IMR-90 (cell line): ENCODE data around the gene DDX39A. TPM values are rescaled to one million over a fixed set of nuclear protein-coding genes. Genes with fewer than 3 reads are reported as not detected.

Experiments used
- ATAC-seq: fragments of 200-7000 bp; cut with Tn5 transposase; 2 replicates; pipeline ENCODE4 v1.9.1; 2020; ENCODE audit warnings: low read depth, mild to moderate bottlenecking, moderate library complexity
- BruUV-seq: library from RNA; stranded (reverse); fragments of 400-500 nt; replicated peaks from 2 replicates; lab custom pipeline; 2021; lab: Mats Ljungman, UMichigan
- CTCF ChIA-PET: fragments of 300-600 bp; formaldehyde crosslinking; extraction: SDS; loops from one replicate; lab custom pipeline; 2021; ENCODE audit warnings: antibody characterized with exemption; lab: Yijun Ruan, JAX
- POLR2A ChIA-PET: fragments of 300-600 bp; sonication (Branson Sonifier 250); formaldehyde crosslinking; loops from one replicate; lab custom pipeline; 2022; ENCODE audit warnings: antibody characterized with exemption; ENCODE audit not compliant: unreplicated experiment; lab: Charles Lee
- DNase-seq: peaks from one replicate; pipeline ENCODE4 v3.0.0; 2013
- H2AFZ ChIP-seq: replicated peaks from 2 replicates; pipeline ENCODE3; 2013; ENCODE audit warnings: low read length, mild to moderate bottlenecking; ENCODE audit not compliant: poor library complexity
- H2AK5ac ChIP-seq: 2 replicates; pipeline ENCODE4 v1.6.1; 2013; ENCODE audit warnings: low read depth, low read length, inconsistent platforms
- H2AK9ac ChIP-seq: replicated peaks from 2 replicates; pipeline ENCODE3; 2013; ENCODE audit warnings: mild to moderate bottlenecking, low read depth, low read length, moderate library complexity; ENCODE audit not compliant: poor library complexity
- H2BK120ac ChIP-seq: 2 replicates; pipeline ENCODE4 v1.6.1; 2013; ENCODE audit warnings: low read depth, low read length, inconsistent platforms
- H2BK15ac ChIP-seq: 3 replicates; pipeline ENCODE4 v1.6.1; 2013; ENCODE audit warnings: low read depth, low read length, inconsistent platforms
- H2BK20ac ChIP-seq: 2 replicates; pipeline ENCODE4 v1.6.1; 2013; ENCODE audit warnings: low read depth, mild to moderate bottlenecking, inconsistent platforms, low read length, moderate library complexity
- H2BK5ac ChIP-seq: 2 replicates; pipeline ENCODE4 v1.6.1; 2013; ENCODE audit warnings: mild to moderate bottlenecking, low read depth, low read length, inconsistent platforms; ENCODE audit not compliant: poor library complexity, severe bottlenecking
- H3K14ac ChIP-seq: replicated peaks from 2 replicates; pipeline ENCODE4 v1.6.1; 2013; ENCODE audit warnings: low read depth, low read length, inconsistent platforms
- H3K18ac ChIP-seq: 2 replicates; pipeline ENCODE4 v1.6.1; 2013; ENCODE audit warnings: low read depth, low read length, control low read depth
- H3K23ac ChIP-seq: 2 replicates; pipeline ENCODE4 v1.6.1; 2013; ENCODE audit warnings: low read depth, low read length, inconsistent platforms
- H3K27ac ChIP-seq: 2 replicates; pipeline ENCODE4 v1.5.1; 2013; ENCODE audit warnings: mild to moderate bottlenecking, control low read depth, low read length; ENCODE audit not compliant: insufficient read depth
- H3K27me3 ChIP-seq: 2 replicates; pipeline ENCODE4 v1.6.1; 2013; ENCODE audit warnings: low read length; ENCODE audit not compliant: control insufficient read depth, insufficient read depth
- H3K36me3 ChIP-seq: 2 replicates; pipeline ENCODE4 v1.6.1; 2013; ENCODE audit warnings: low read length, mixed read lengths; ENCODE audit not compliant: control insufficient read depth, insufficient read depth
- H3K4ac ChIP-seq: 2 replicates; pipeline ENCODE4 v1.6.1; 2013; ENCODE audit warnings: low read depth, low read length, inconsistent platforms
- H3K4me1 ChIP-seq: 2 replicates; pipeline ENCODE4 v1.6.1; 2013; ENCODE audit warnings: low read length, mixed read lengths; ENCODE audit not compliant: control insufficient read depth, insufficient read depth
- H3K4me2 ChIP-seq: 2 replicates; pipeline ENCODE4 v1.6.1; 2013; ENCODE audit warnings: low read depth, mild to moderate bottlenecking, control low read depth, low read length, moderate library complexity
- H3K4me3 ChIP-seq: 2 replicates; pipeline ENCODE4 v1.5.1; 2013; ENCODE audit warnings: low read depth, mild to moderate bottlenecking, control low read depth, low read length, moderate library complexity; ENCODE audit not compliant: insufficient read depth
- H3K56ac ChIP-seq: 2 replicates; pipeline ENCODE4 v1.6.1; 2013; ENCODE audit warnings: low read length, inconsistent platforms; ENCODE audit not compliant: insufficient read depth; ENCODE audit errors: extremely low read depth
- H3K79me1 ChIP-seq, 2 experiments: 2 replicates each; pipeline ENCODE4 v1.6.1; 2013; ENCODE audit warnings: low read length in 2 of 2, inconsistent platforms in 1 of 2, low read depth in 1 of 2
- H3K9ac ChIP-seq: 2 replicates; pipeline ENCODE4 v1.6.1; 2013; ENCODE audit warnings: low read depth, low read length, control low read depth
- H3K9me1 ChIP-seq: 2 replicates; pipeline ENCODE4 v1.6.1; 2013; ENCODE audit warnings: low read length, inconsistent platforms; ENCODE audit not compliant: insufficient read depth
- H3K9me3 ChIP-seq: 2 replicates; pipeline ENCODE4 v1.6.1; 2013; ENCODE audit warnings: low read length; ENCODE audit not compliant: control insufficient read depth, insufficient read depth
- H4K20me1 ChIP-seq: 2 replicates; pipeline ENCODE4 v1.6.1; 2013; ENCODE audit warnings: low read length, inconsistent platforms; ENCODE audit not compliant: insufficient read depth
- H4K5ac ChIP-seq: 2 replicates; pipeline ENCODE4 v1.6.1; 2013; ENCODE audit warnings: mild to moderate bottlenecking, low read depth, low read length, control low read depth
- H4K8ac ChIP-seq, 2 experiments: 2 replicates each; pipeline ENCODE4 v1.6.1; 2013; ENCODE audit warnings: low read depth in 2 of 2, low read length in 2 of 2, control low read depth in 1 of 2, inconsistent platforms in 1 of 2
- H4K91ac ChIP-seq: 2 replicates; pipeline ENCODE4 v1.6.1; 2013; ENCODE audit warnings: low read depth, low read length, inconsistent platforms; ENCODE audit not compliant: insufficient read depth
- BHLHE40 ChIP-seq: fragments of 150-350 bp; IDR thresholded peaks from 2 replicates; pipeline ENCODE4 v1.6.1; 2016; ENCODE audit warnings: mild to moderate bottlenecking, low read depth, low read length
- CEBPB ChIP-seq: IDR thresholded peaks from 2 replicates; pipeline ENCODE4 v1.6.1; 2012; ENCODE audit warnings: low read depth, low read length, improper control_type of control experiment
- CHD1 ChIP-seq: IDR thresholded peaks from 2 replicates; pipeline ENCODE4 v1.6.1; 2012; ENCODE audit warnings: low read depth, low read length, improper control_type of control experiment
- FOS ChIP-seq: fragments of 150-350 bp; IDR thresholded peaks from 2 replicates; pipeline ENCODE4 v1.6.1; 2016; ENCODE audit warnings: low read depth, low read length
- MAZ ChIP-seq: IDR thresholded peaks from 2 replicates; pipeline ENCODE4 v1.6.1; 2012; ENCODE audit warnings: low read depth, mild to moderate bottlenecking, low read length, improper control_type of control experiment, moderate library complexity, borderline replicate concordance
- MXI1 ChIP-seq: IDR thresholded peaks from 2 replicates; pipeline ENCODE4 v1.6.1; 2012; ENCODE audit warnings: low read depth, mild to moderate bottlenecking, low read length, moderate library complexity, borderline replicate concordance
- NFE2L2 ChIP-seq: fragments of 150-350 bp; IDR thresholded peaks from 2 replicates; pipeline ENCODE4 v1.6.1; 2016; ENCODE audit warnings: low read depth, mild to moderate bottlenecking, low read length
- SMC3 ChIP-seq: fragments of 150-350 bp; IDR thresholded peaks from 2 replicates; pipeline ENCODE4 v1.6.1; 2016; ENCODE audit warnings: low read depth, mild to moderate bottlenecking, antibody characterized with exemption, low read length, moderate library complexity
- WGBS, 2 experiments: methylation state at CpG; one replicate each; pipeline versions ENCODE4 v1.1.5 to v1.1.7; 2013; ENCODE audit warnings: missing lambda C conversion rate in 2 of 2; ENCODE audit not compliant: insufficient read length in 1 of 2; ENCODE audit errors: extremely low coverage in 2 of 2; 5-methylcytosine and 5-hydroxymethylcytosine counted together
- dilution Hi-C: fragments of 300-500 bp; cut with HindIII; formaldehyde crosslinking; loops from one replicate; pipeline ENCODE4 v1.14.3; 2018; ENCODE audit warnings: low sequenced_read_pairs; ENCODE audit not compliant: unreplicated experiment
- in situ Hi-C: fragments of 300-500 bp; cut with MboI; formaldehyde crosslinking; loops from 3 replicates; pipeline ENCODE4 v1.14.3; 2019; ENCODE audit warnings: low sequenced_read_pairs, inconsistent platforms, mixed read lengths
- intact Hi-C: fragments of 100-400 bp; cut with micrococcal nuclease; formaldehyde crosslinking; loops from 2 replicates; pipeline ENCODE4 v1.10.0; 2022
- polyA plus RNA-seq, 3 experiments: library from polyadenylated mRNA; depleted of rRNA; stranded (reverse); fragments of >200 nt; gene quantifications; 2 replicates each; pipeline ENCODE4 v1.2.3, GENCODE V29; 2012; ENCODE audit warnings: low replicate concordance in 1 of 3
- total RNA-seq: library from RNA; depleted of rRNA; stranded (reverse); fragments of >200 nt; gene quantifications from 2 replicates; pipeline ENCODE4 v1.2.3, GENCODE V29; 2012
- TF ChIP-seq, protein P1 (sequence below): fragments of 150-350 bp; IDR thresholded peaks from 2 replicates; pipeline ENCODE4 v1.6.1; 2017; ENCODE audit warnings: mild to moderate bottlenecking, antibody characterized with exemption, low read length, low read depth

Gene DDX39A
- total and polyA plus RNA-seq, 2 of the 4 experiments (the other 2 are of a cell fraction): 82.5 to 83.0 TPM

DNA sequence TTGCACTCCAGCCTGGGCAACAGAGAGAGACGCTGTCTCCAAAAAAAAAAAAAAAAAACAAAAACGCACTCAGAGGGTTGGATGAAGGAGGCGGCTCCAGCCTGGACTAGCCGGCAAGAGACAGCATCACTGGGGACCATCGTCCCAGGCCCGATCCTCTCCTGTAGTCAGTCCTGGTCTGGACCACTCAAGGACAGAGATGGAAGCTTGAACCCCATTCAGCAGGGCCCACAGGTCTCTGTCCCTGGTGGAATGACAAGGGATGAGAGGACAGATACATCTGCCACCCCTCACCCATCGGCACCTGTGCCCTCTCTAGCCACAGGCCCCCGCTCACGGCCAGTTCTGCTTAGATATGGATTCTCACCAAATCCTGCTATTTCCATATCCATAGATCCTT, 23.9 kb downstream of the DDX39A start:
- H4K91ac ChIP-seq: no peak overlapping the region
- H3K56ac ChIP-seq: no peak overlapping the region
- no peak overlapping the region for H2AFZ ChIP-seq
- no peak overlapping the region for H3K9ac ChIP-seq
- H4K5ac ChIP-seq: no peak overlapping the region
- H3K27ac ChIP-seq: no peak overlapping the region
- no peak overlapping the region for H2BK5ac ChIP-seq
- H3K4ac ChIP-seq: no peak overlapping the region
- H3K23ac ChIP-seq: no peak overlapping the region
- no peak overlapping the region for H3K4me2 ChIP-seq
- ATAC-seq: no peak
- H2AK9ac ChIP-seq: no peak overlapping the region
- in situ Hi-C loops (no loop called here), dilution Hi-C loops (no loop called here), intact Hi-C loops (no loop called here)
- no peaks in the 10 kb centered on the region for H3K9me3 ChIP-seq
- H2BK15ac ChIP-seq: no peak overlapping the region
- 0 out of 2 replicates have a peak, but pooled peaks cover 3% of the 10 kb centered on the region for H3K9me1 ChIP-seq
- no peak overlapping the region for H2BK20ac ChIP-seq
- no peak overlapping the region for H3K18ac ChIP-seq
- no peak for DNase-seq
- no peak overlapping the region for H2BK120ac ChIP-seq
- H3K14ac ChIP-seq: no peak overlapping the region
- no peak overlapping the region for H2AK5ac ChIP-seq
- ChIA-PET POLR2A (no interaction called here), CTCF (no interaction called here)
- TF ChIP-seq MXI1: no peak
- TF ChIP-seq BHLHE40: no peak
- no peak for TF ChIP-seq MAZ
- TF ChIP-seq CHD1: no peak
- TF ChIP-seq, protein P1, sequence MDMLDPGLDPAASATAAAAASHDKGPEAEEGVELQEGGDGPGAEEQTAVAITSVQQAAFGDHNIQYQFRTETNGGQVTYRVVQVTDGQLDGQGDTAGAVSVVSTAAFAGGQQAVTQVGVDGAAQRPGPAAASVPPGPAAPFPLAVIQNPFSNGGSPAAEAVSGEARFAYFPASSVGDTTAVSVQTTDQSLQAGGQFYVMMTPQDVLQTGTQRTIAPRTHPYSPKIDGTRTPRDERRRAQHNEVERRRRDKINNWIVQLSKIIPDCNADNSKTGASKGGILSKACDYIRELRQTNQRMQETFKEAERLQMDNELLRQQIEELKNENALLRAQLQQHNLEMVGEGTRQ: no peak
- TF ChIP-seq NFE2L2: no peak
- TF ChIP-seq CEBPB: no peak
- no peak for TF ChIP-seq FOS
- TF ChIP-seq SMC3: no peak
- H4K8ac ChIP-seq: no peak overlapping the region
- BruUV-seq: no TSS peak
- H3K4me3 ChIP-seq: no peak overlapping the region
- H3K36me3 ChIP-seq: peaks cover 10% of the 10 kb centered on the region
- 100% methylated on average over 5 of the region's 9 CpGs; no CpG with 5 or more reads in 1 of the 2 experiments for WGBS, 2 experiments
- H3K4me1 ChIP-seq: no peaks in the 10 kb centered on the region
- H3K27me3 ChIP-seq: no peaks in the 10 kb centered on the region
- no peaks in the 10 kb centered on the region for H3K79me1 ChIP-seq
- no peaks in the 10 kb centered on the region for H4K20me1 ChIP-seq
